PFSK-1 (cell line): Measurements from ENCODE around the gene IL26.

Experiments
- FOXP2 ChIP-seq: optimal IDR thresholded peaks from 2 replicates; pipeline ENCODE3; 2011; ENCODE audit warnings: borderline replicate concordance, control low read depth, inconsistent platforms; ENCODE audit not compliant: insufficient read depth; ENCODE audit errors: extremely low read length, extremely low read depth
- POLR2AphosphoS5 ChIP-seq: IDR thresholded peaks from 2 replicates; pipeline ENCODE4 v1.6.1; 2012; ENCODE audit warnings: low read depth, mild to moderate bottlenecking, control low read depth, low read length, moderate library complexity
- SIN3A ChIP-seq: IDR thresholded peaks from 2 replicates; pipeline ENCODE4 v1.6.1; 2012; ENCODE audit warnings: mild to moderate bottlenecking, low read length, moderate library complexity, borderline replicate concordance; ENCODE audit not compliant: insufficient read depth
- TAF1 ChIP-seq: IDR thresholded peaks from 2 replicates; pipeline ENCODE4 v1.6.1; 2012; ENCODE audit warnings: low read length, control low read depth, borderline replicate concordance; ENCODE audit not compliant: insufficient read depth
- TF ChIP-seq, protein P1 (sequence below), 2 experiments: IDR thresholded peaks; 2 replicates each; pipeline versions ENCODE4 v1.6.1 to v1.8.0; 2011 to 2012; ENCODE audit warnings: low read depth in 2 of 2, low read length in 2 of 2, control low read depth in 1 of 2, inconsistent platforms in 1 of 2, mild to moderate bottlenecking in 1 of 2, moderate library complexity in 1 of 2; ENCODE audit not compliant: insufficient read depth in 1 of 2

The IL26 gene

DNA sequence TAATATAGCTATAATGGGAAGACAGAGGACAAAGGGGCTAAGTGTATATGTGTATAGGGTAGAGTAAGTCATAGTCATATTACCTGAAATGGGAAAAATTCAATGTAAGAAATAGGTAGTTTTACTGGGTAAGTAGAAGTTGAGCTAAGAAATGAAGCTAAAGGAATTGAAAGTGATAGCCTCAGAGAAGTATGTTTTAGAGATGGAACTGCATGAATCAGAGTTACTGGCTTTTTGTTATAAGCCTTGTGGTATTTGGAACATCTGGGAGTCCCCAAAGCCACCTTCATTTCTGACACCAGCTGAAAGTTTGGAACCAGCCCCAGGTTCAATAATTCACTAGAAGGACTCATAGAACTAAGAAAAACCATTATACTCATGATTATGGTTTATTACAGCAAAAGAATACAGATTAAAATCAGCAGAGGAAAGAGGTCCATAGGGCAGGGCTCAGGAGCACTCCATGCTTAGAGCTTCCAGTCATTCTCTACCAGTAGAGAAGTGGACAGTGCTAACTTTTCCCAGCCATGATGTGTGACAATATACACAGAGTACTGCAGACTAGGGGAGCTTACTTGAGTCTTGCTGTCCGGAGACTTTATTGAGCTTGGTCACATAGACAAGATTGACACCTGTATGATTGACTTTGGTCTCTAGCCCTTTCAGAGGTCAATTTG is 56.3 kb downstream of the IL26 start:
- no peak for TF ChIP-seq TAF1
- no peak for TF ChIP-seq POLR2AphosphoS5
- TF ChIP-seq FOXP2, result no peak
- TF ChIP-seq, protein P1, sequence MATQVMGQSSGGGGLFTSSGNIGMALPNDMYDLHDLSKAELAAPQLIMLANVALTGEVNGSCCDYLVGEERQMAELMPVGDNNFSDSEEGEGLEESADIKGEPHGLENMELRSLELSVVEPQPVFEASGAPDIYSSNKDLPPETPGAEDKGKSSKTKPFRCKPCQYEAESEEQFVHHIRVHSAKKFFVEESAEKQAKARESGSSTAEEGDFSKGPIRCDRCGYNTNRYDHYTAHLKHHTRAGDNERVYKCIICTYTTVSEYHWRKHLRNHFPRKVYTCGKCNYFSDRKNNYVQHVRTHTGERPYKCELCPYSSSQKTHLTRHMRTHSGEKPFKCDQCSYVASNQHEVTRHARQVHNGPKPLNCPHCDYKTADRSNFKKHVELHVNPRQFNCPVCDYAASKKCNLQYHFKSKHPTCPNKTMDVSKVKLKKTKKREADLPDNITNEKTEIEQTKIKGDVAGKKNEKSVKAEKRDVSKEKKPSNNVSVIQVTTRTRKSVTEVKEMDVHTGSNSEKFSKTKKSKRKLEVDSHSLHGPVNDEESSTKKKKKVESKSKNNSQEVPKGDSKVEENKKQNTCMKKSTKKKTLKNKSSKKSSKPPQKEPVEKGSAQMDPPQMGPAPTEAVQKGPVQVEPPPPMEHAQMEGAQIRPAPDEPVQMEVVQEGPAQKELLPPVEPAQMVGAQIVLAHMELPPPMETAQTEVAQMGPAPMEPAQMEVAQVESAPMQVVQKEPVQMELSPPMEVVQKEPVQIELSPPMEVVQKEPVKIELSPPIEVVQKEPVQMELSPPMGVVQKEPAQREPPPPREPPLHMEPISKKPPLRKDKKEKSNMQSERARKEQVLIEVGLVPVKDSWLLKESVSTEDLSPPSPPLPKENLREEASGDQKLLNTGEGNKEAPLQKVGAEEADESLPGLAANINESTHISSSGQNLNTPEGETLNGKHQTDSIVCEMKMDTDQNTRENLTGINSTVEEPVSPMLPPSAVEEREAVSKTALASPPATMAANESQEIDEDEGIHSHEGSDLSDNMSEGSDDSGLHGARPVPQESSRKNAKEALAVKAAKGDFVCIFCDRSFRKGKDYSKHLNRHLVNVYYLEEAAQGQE (IDR thresholded peaks at IDR 0.05; ENCODE audit: insufficient read depth in 1 of 2, low read depth in 2 of 2, low read length in 2 of 2), result no peak
- TF ChIP-seq SIN3A, result no peak

DNA sequence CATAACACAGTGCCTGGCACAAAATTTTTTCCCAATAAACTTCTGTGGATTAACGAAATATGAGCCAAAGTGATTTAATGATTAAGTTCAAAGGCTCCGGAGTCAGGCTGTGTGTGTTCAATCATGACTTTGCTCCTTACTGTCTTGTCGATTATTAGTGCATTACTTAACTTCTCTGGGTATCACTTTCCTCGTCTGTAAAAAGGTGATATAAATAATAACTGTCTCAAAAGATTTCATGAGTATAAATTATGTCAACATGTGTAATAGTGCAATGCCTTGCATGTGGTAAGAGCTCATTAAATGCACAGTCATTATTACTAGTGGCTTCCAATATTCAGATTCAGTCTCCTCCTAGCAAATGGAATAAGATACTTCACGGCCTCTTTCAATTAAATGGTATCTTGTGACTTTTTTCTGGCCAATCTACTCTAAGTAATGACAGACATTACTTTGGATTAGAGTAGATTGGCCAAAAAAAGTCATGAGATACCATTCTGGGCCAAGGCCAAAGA is 59.2 kb downstream of the IL26 start:
- TF ChIP-seq TAF1 (no peak), POLR2AphosphoS5 (no peak), FOXP2 (no peak), SIN3A (no peak)
- TF ChIP-seq, protein P1 (IDR thresholded peaks at IDR 0.05; ENCODE audit: insufficient read depth in 1 of 2, low read depth in 2 of 2, low read length in 2 of 2), result no peak

DNA sequence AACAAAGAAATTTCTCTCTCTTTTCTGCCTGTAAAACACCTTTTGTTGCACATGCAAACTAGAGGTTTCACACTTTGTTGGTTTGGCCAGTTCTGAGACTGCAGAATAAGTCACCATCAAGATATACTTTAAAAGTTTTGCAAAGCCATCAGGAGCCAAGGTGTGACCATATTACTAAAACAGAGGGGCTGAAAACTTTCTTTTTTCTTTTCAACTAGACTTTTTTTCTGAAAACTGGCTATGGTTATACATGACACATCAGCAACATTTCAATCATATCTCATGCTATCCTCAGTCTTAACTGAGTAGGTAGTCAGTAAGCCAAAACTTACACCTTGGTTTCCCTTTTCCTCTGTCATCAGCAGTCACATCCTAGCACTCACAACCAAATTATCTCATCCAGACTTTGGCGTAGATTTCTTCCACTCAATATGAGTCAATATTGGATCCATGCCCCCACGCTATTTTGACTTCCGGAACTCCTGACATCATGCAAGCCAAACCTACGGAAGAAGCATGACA is 62.0 kb downstream of the IL26 start:
- TF ChIP-seq POLR2AphosphoS5, result no peak
- TF ChIP-seq, protein P1 (IDR thresholded peaks at IDR 0.05; ENCODE audit: insufficient read depth in 1 of 2, low read depth in 2 of 2, low read length in 2 of 2), result no peak
- TF ChIP-seq FOXP2, result no peak
- no peak for TF ChIP-seq SIN3A
- TF ChIP-seq TAF1, result no peak

DNA sequence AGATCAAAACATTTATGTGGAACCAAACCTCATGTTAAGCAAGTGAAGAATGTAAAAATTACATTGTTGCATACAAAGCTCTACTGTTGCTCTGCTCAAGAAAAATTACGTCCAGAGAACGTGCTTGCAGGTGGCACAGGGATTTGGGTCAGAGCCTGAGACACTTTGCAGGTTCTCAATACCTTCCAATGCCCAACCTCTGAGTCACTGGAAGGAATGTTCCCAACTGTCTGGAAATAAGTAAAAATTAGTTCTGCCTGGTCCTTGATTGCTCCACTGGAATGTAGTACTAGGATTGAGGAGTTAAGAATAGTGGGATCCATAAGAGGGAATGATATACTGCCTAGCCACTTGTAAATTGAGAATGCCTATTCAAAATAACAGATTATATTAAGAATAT is 63.2 kb downstream of the IL26 start:
- TF ChIP-seq FOXP2, result no peak
- TF ChIP-seq, protein P1 (IDR thresholded peaks at IDR 0.05; ENCODE audit: insufficient read depth in 1 of 2, low read depth in 2 of 2, low read length in 2 of 2), result no peak
- TF ChIP-seq SIN3A, result no peak
- no peak for TF ChIP-seq POLR2AphosphoS5
- no peak for TF ChIP-seq TAF1
